GM19240 (cell line): ENCODE results near the gene LCP1.
"Not testable (repeated sequence)": the region's sequence is repeated elsewhere in the genome, so short reads cannot be mapped to it uniquely, and the experiment has no call there.

Experiments
- DNase-seq: peaks from one replicate; pipeline ENCODE4 v3.0.0; 2011; ENCODE audit warnings: low spot score; ENCODE audit not compliant: insufficient read length

The LCP1 gene

GRCh38 chr13:46162741-46163140 is 19.2 kb downstream of the LCP1 start:
- not testable (repeated sequence) for DNase-seq

DNA sequence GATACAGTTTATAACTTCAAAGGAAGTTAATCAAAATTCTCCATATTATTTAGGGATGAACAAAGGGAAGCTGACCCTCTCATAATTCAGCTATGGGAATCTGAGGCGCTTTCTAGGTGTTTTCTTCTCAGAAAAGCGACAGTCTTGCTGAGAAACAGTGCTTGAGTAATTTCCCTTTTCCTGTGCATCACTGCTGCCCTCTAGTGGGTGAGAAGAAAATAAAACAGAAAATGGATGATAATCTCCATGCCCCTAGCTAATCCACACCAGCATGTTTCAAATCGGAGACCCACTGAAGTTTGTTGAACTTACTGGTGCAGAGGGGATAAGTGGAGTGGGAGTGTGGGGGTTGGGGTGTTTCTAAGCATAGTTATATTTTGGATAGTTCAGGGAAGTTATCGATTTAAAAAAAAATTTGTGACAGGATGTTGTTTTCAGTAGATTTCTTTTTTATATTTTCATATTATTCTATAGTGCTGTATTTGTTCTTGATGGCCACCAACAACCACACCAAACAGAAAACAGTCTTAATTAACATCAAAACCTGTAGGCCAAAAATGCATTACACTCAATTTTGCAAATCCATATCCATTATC is 21.4 kb downstream of the LCP1 start:
- peak; percentile 48 for DNase-seq

- DNase-seq, result no peak
Observed at GRCh38 chr13:46160065-46160464, 21.9 kb downstream of the LCP1 start.

DNA sequence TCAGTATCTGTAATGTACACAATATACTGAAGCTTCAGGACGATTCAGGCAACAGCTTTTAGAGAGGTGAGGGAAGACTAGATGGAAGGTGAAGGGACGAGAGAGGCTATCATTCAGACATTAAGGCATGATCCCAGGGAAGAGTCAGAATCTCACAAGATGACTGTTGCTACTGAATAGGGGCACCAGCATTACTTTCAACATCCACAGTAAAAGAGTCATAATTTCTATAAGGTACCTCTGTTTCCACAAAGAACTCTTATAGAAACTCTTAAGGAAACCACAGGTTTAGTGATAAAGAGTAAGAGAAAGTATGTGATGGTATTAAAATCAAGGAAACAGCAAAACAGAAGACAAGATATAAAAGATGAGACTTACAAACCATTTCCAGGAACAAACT is 23.0 kb downstream of the LCP1 start:
- DNase-seq, result no peak

- DNase-seq, result no peak
Observed at GRCh38 chr13:46158222-46158621, 23.8 kb downstream of the LCP1 start.

GRCh38 chr13:46154136-46154801 is 27.7 kb downstream of the LCP1 start:
- no peak for DNase-seq

GRCh38 chr13:46152627-46153328 is 29.2 kb downstream of the LCP1 start:
- no peak for DNase-seq

GRCh38 chr13:46150134-46150693 is 31.8 kb downstream of the LCP1 start:
- no peak for DNase-seq

DNA sequence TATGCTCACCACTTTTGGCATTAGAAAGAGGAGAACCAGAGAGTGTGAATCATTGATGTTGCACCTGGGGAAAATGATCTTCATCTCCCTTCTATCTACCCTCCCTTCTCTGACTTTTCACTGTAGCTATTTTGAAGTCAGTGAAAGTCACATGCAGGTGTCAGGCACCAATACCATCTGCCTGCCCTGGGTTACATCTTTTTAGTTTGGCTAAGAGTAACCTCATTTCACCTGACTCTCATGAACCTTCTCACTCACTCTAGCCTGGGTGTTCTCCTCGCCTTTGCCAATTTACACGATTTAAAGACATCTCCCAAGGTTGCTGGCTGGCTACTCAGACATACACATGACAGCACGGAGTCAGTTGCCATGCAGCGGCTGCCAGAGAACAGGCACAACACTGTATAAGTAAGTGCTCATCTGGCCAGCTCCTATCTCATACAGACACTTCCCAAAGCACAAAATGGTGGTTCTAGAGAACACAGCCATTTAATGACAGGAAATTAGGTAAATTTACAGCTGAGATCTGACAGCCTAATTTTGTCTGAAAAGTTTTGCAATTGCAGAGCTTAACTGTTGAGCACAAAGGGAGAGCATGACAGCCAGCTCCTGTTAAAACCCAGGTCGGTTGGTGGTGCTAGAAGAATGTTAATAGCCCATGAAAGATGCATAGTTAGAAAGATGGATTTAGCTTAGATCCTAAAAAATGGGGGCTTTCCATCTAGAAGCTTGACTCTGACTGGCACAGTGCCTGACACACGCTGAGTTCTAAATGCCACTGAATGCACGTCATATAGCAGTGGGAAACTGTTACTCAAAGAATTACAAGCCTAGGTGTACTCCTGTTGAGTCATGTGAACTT is 32.5 kb downstream of the LCP1 start:
- DNase-seq, result no peak

DNA sequence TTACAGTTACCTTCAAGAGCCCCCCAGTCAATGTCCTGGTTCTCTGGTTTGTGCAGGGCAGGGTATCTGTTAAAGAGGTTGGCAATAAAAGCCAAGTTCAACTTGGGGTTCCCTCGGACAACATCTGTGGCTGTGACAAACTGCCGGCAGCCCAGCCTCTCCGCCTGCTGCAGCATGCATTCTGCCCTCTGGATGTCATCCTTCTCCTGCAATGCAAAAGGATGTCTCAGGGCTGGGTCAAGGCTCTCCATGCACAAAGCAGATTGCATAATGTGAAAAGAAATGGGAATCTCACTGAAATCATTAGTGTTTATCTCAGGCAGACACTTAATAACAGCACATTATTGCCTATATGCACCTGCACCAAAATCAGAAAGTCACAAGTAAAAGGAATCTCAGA is 35.1 kb downstream of the LCP1 start:
- no peak for DNase-seq

DNA sequence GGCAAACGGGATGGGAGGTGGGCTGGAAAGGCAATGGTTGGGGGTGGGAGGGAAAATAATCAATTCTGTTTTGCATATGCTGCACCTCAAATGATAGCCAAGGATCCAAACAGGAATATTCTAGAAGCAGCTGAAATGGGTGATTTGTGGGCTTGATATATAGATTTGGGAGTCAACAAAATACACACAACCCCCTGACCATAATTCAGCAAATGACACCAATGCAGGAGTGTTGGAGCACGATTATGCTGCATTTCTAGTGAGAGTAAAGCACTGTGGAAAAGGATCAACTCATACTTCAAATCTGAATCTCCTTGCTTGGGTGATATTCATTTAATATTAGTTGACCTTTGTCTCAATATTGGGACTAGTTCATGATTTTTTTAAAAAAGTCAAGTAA is 36.0 kb downstream of the LCP1 start:
- DNase-seq, result no peak

GRCh38 chr13:46145135-46145534 is 36.8 kb downstream of the LCP1 start:
- DNase-seq, result no peak

DNA sequence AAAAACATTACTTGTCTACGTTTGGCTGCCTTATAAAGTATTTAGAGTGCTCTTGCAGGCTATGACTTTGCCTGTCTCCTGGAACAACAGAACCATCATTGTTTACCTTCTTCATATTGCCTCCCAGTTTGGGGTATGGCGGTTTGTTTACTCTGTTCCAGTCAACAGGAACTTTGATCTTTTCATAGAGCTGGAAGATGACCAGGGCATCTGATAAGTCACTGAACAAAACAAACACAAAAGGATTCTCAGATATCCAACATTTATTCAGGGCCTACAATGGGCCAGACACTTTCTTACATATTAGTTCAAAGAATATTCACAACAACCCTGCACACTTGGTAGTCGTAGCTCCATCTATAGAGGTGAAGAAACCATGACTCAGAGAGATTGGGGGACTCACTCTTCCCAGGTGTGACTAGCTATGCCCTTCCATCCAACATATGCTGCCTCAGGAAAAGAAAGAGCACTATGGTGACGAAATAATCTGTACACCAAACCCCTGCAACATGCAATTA is 38.7 kb downstream of the LCP1 start:
- no peak for DNase-seq

GRCh38 chr13:46142776-46143175 is 39.2 kb downstream of the LCP1 start:
- no peak for DNase-seq

DNA sequence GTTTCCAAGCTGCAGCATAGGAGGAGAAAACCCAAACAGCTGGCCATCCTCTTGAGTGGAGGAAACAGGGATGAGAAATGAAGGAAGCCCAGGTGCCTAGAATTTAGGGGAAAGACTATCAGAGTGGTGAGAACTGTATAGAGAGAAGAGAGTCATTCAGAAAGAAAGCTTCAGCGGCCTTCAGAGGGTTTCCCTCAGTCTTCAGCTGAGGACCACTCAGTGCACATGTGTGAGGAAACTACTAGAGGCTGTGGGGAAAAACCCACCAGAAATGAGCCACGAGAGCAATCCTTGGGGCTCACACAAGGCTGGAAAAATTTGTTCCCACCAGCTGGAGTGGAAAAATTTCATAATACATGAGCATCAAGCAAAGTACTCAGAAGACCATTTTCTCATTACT is 41.9 kb downstream of the LCP1 start:
- DNase-seq, result no peak

- DNase-seq, result no peak
Observed at GRCh38 chr13:46137627-46138317, 44.2 kb downstream of the LCP1 start.

DNA sequence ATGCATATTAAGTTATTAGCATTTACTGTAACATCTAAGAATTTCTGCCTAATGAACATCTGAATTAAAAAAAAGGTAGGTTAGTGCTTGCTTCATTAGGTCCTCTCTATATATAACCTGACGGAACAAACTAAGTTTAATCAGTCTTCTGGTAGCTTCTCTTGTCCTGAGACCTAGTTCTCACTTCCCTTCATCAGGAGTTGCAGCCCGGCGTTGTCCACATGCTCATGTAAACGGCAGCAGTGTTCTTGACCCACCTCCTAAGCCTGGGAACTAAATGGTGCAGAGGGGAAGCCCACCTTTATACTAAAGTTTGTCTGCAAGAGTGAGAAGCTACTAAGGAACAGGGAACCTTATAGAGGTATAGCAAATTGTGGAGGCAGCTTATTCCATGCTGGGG is 45.3 kb downstream of the LCP1 start:
- no peak for DNase-seq

GRCh38 chr13:46134961-46135522 is 46.9 kb downstream of the LCP1 start:
- no peak for DNase-seq

GRCh38 chr13:46134494-46134893 is 47.5 kb downstream of the LCP1 start:
- no peak for DNase-seq

GRCh38 chr13:46132109-46132508 is 49.9 kb downstream of the LCP1 start:
- no peak for DNase-seq
